BE2C (cell line): ENCODE results near the gene ATP6V0E2. TPM values are rescaled to one million over a fixed set of nuclear protein-coding genes. Genes with fewer than 3 reads are reported as not detected.

Experiments used
- DNase-seq: peaks from one replicate; pipeline ENCODE4 v3.0.0-alpha.2; 2020
- H3K27me3 ChIP-seq: fragments of 250-450 bp; sonication (Bioruptor Pico); 2 replicates; pipeline ENCODE4 v1.5.1; 2020; ENCODE audit warnings: mild to moderate bottlenecking
- H3K36me3 ChIP-seq: fragments of 250-450 bp; sonication (Bioruptor Pico); 2 replicates; pipeline ENCODE4 v1.5.1; 2020; ENCODE audit warnings: mild to moderate bottlenecking
- H3K4me1 ChIP-seq: fragments of 250-450 bp; sonication (Bioruptor Pico); 2 replicates; pipeline ENCODE4 v1.5.1; 2020
- H3K4me3 ChIP-seq: 2 replicates; pipeline ENCODE4 v1.5.1; 2011; ENCODE audit warnings: low read depth, low read length
- H3K9me3 ChIP-seq: fragments of 250-450 bp; sonication (Bioruptor Pico); 2 replicates; pipeline ENCODE4 v1.5.1; 2020
- CTCF ChIP-seq: IDR thresholded peaks from 2 replicates; pipeline ENCODE4 v1.5.1; 2012; ENCODE audit warnings: mild to moderate bottlenecking, low read depth, low read length
- polyA plus RNA-seq: library from polyadenylated mRNA; unstranded; fragments of >200 nt; gene quantifications from one replicate; pipeline ENCODE4 v1.2.1, GENCODE V29; 2012; ENCODE audit warnings: low read depth, missing spikeins; ENCODE audit not compliant: insufficient read length, insufficient read depth

Gene ATP6V0E2
- polyA plus RNA-seq: 226 TPM

GRCh38 chr7:149873074-149873969 is at the start of gene ATP6V0E2:
TSS of gene ATP6V0E2 (plus strand) at chr7:149873969. CDS start at chr7:149874066, 97 bp downstream.
- Histone ChIP-seq H3K4me3 (peak within 1 kb of the TSS; percentile 80), H3K4me1 (peaks cover 5% of the 10 kb centered on the region), H3K9me3 (no peaks in the 10 kb centered on the region), H3K27me3 (no peaks in the 10 kb centered on the region), H3K36me3 (no peaks in the 10 kb centered on the region)
- DNase-seq: peak; percentile 98
- no peak for TF ChIP-seq CTCF

GRCh38 chr7:149824301-149824741 is 49.4 kb upstream of the ATP6V0E2 start:
- H3K36me3 ChIP-seq: no peaks in the 10 kb centered on the region
- no peak overlapping the region for H3K4me3 ChIP-seq
- no peaks in the 10 kb centered on the region for H3K27me3 ChIP-seq
- peaks cover 3% of the 10 kb centered on the region; the same call in 1 of the 2 replicates for H3K9me3 ChIP-seq
- DNase-seq: no peak
- peaks cover 18% of the 10 kb centered on the region for H3K4me1 ChIP-seq
- TF ChIP-seq CTCF: no peak

GRCh38 chr7:149824748-149825566 is 48.8 kb upstream of the ATP6V0E2 start:
- no peak for DNase-seq
- Histone ChIP-seq H3K4me1 (peaks cover 18% of the 10 kb centered on the region), H3K4me3 (no peak overlapping the region), H3K36me3 (no peaks in the 10 kb centered on the region), H3K9me3 (peaks cover 3% of the 10 kb centered on the region; the same call in 1 of the 2 replicates), H3K27me3 (no peaks in the 10 kb centered on the region)
- TF ChIP-seq CTCF: no peak

- DNase-seq: no peak
- peaks cover 18% of the 10 kb centered on the region for H3K4me1 ChIP-seq
- H3K4me3 ChIP-seq: no peak overlapping the region
- no peaks in the 10 kb centered on the region for H3K27me3 ChIP-seq
- peaks cover 3% of the 10 kb centered on the region; the same call in 1 of the 2 replicates for H3K9me3 ChIP-seq
- TF ChIP-seq CTCF: no peak
- no peaks in the 10 kb centered on the region for H3K36me3 ChIP-seq
Observed at GRCh38 chr7:149825567-149826343, 48.0 kb upstream of the ATP6V0E2 start.

- Histone ChIP-seq H3K9me3 (peaks cover 3% of the 10 kb centered on the region; the same call in 1 of the 2 replicates), H3K4me1 (peaks cover 18% of the 10 kb centered on the region), H3K36me3 (no peaks in the 10 kb centered on the region), H3K4me3 (no peak overlapping the region), H3K27me3 (no peaks in the 10 kb centered on the region)
- TF ChIP-seq CTCF: no peak
- DNase-seq: no peak
Observed at GRCh38 chr7:149826344-149827088, 47.3 kb upstream of the ATP6V0E2 start.
